Tibial artery (tissue), 4 donors: ENCODE measurements around the gene MAP3K21.

ENCODE experiments used
- DNase-seq, 2 donors: peaks; one replicate each; pipeline ENCODE4 v3.0.0-alpha.2; 2019
- H3K27ac ChIP-seq, 2 donors: fragments of 200-600 bp; sonication (generic) in 1 of 2; 1 replicate in 1 of 2; 2 replicates in 1 of 2; pipeline ENCODE4 v1.5.1; 2018 to 2019; ENCODE audit warnings: mild to moderate bottlenecking in 1 of 2
- H3K27me3 ChIP-seq, 2 donors: fragments of 200-600 bp; sonication (generic) in 1 of 2; one replicate each; pipeline versions ENCODE4 v1.5.1 to v1.6.0; 2016 to 2019
- H3K36me3 ChIP-seq, 3 donors: fragments of 200-600 bp; sonication (generic) in 2 of 3; one replicate each; pipeline ENCODE4 v1.5.1; 2016 to 2019; ENCODE audit warnings: mild to moderate bottlenecking in 2 of 3
- H3K4me1 ChIP-seq, 4 donors: fragments of 200-600 bp; sonication (generic) in 2 of 4; 1 replicate in 3 of 4; 2 replicates in 1 of 4; pipeline ENCODE4 v1.5.1; 2016 to 2019
- H3K4me3 ChIP-seq, 2 donors: fragments of 200-600 bp; sonication (generic) in 1 of 2; 1 replicate in 1 of 2; 2 replicates in 1 of 2; pipeline ENCODE4 v1.5.1; 2018 to 2019; ENCODE audit warnings: mild to moderate bottlenecking in 2 of 2
- H3K9me3 ChIP-seq, 3 donors: fragments of 200-600 bp; sonication (generic) in 1 of 3; one replicate each; pipeline ENCODE4 v1.5.1; 2016 to 2019
- CTCF ChIP-seq, 2 experiments: fragments of 200-600 bp in 1 of 2; fragments of 450-650 bp in 1 of 2; IDR thresholded peaks; one replicate each; pipeline ENCODE4 v1.5.1; 2017 to 2019; ENCODE audit warnings: antibody characterized with exemption in 2 of 2, mild to moderate bottlenecking in 1 of 2, moderate library complexity in 1 of 2
- intact Hi-C: fragments of 100-400 bp; cut with DNase I; formaldehyde crosslinking; loops from one replicate; pipeline ENCODE4 v1.15.0; 2023; ENCODE audit warnings: low total_unique reads

Gene MAP3K21

GRCh38 chr1:233326811-233327650, 493 bp upstream of the MAP3K21 start:
- H3K27ac ChIP-seq, result peak overlapping the region; percentile 44 to 50
- H3K9me3 ChIP-seq, result no peaks in the 10 kb centered on the region
- peak overlapping the region; percentile 56 to 75 for H3K4me3 ChIP-seq
- H3K36me3 ChIP-seq, result no peaks in the 10 kb centered on the region
- peak; percentile 75 to 88 for DNase-seq
- intact Hi-C loops, result no loop called here
- no peak for TF ChIP-seq CTCF (IDR thresholded peaks at IDR 0.05)
- H3K27me3 ChIP-seq, result peaks cover 0 to 11% of the 10 kb centered on the region in 2 donors
- peaks cover 0 to 24% (median 17%) of the 10 kb centered on the region in 4 donors for H3K4me1 ChIP-seq

- no peak for DNase-seq
- H3K27ac ChIP-seq, result peak overlapping the region; percentile 44 to 50
- no peak for TF ChIP-seq CTCF (IDR thresholded peaks at IDR 0.05)
- H3K4me1 ChIP-seq, result peaks cover 0 to 24% (median 17%) of the 10 kb centered on the region in 4 donors
- H3K9me3 ChIP-seq, result no peaks in the 10 kb centered on the region
- peak overlapping the region; percentile 56 to 75 for H3K4me3 ChIP-seq
- H3K36me3 ChIP-seq, result no peaks in the 10 kb centered on the region
- intact Hi-C loops, result no loop called here
- H3K27me3 ChIP-seq, result peaks cover 0 to 11% of the 10 kb centered on the region in 2 donors
These were observed 808 bp downstream of the MAP3K21 start for GRCh38 chr1:233328142-233328921.

- H3K9me3 ChIP-seq, result no peaks in the 10 kb centered on the region
- H3K4me3 ChIP-seq, result no peak overlapping the region
- no peaks in the 10 kb centered on the region for H3K36me3 ChIP-seq
- H3K4me1 ChIP-seq, result peaks cover 0 to 24% (median 17%) of the 10 kb centered on the region in 4 donors
- TF ChIP-seq CTCF (IDR thresholded peaks at IDR 0.05), result no peak
- H3K27ac ChIP-seq, result no peak overlapping the region
- no peak for DNase-seq
- intact Hi-C loops, result no loop called here
- H3K27me3 ChIP-seq, result peaks cover 0 to 17% of the 10 kb centered on the region in 2 donors
These were observed 4.4 kb downstream of the MAP3K21 start for GRCh38 chr1:233331676-233332519.

- no peak for TF ChIP-seq CTCF (IDR thresholded peaks at IDR 0.05)
- DNase-seq, result no peak
- Histone ChIP-seq H3K36me3 (no peaks in the 10 kb centered on the region), H3K4me1 (peaks cover 0 to 15% (median 11%) of the 10 kb centered on the region in 4 donors), H3K27me3 (peaks cover 0 to 15% of the 10 kb centered on the region in 2 donors), H3K27ac (no peak overlapping the region), H3K4me3 (no peak overlapping the region), H3K9me3 (no peaks in the 10 kb centered on the region)
- intact Hi-C loops, result no loop called here
These were observed 5.6 kb downstream of the MAP3K21 start for GRCh38 chr1:233333086-233333485.

GRCh38 chr1:233334092-233334491, 6.6 kb downstream of the MAP3K21 start:
- no peak for DNase-seq
- intact Hi-C loops, result no loop called here

More at GRCh38 chr1:233334092-233334491, 6.6 kb downstream of the MAP3K21 start:
- Histone ChIP-seq H3K9me3 (no peaks in the 10 kb centered on the region), H3K4me3 (no peak overlapping the region), H3K4me1 (peaks cover 0 to 5% (median 2%) of the 10 kb centered on the region in 4 donors), H3K36me3 (no peaks in the 10 kb centered on the region), H3K27me3 (peaks cover 0 to 11% of the 10 kb centered on the region in 2 donors), H3K27ac (no peak overlapping the region)
- no peak for TF ChIP-seq CTCF (IDR thresholded peaks at IDR 0.05)
